ENCODE data around the gene GOPC.
A peak's percentile ranks its signal among the peaks of the same experiment; 100 is the strongest.
"Not testable (repeated sequence)": the region's sequence is repeated elsewhere in the genome, so short reads cannot be mapped to it uniquely, and the experiment has no call there.

GOPC gene

GRCh38 chr6:117602151-117602898 is at the start of gene GOPC:
Gene GOPC, minus strand, starts transcription at chr6:117602511. Its CDS starts 223 bp downstream, at chr6:117602288.
- DNase-seq (ENCODE audit: low read depth in 2 of 2) = peak; percentile 81 to 85

GRCh38 chr6:117651984-117652383 is 49.7 kb upstream of the GOPC start:
- not testable (repeated sequence) for DNase-seq (ENCODE audit: low read depth in 2 of 2)

GRCh38 chr6:117642976-117643375 is 40.7 kb upstream of the GOPC start:
- no peak for DNase-seq (ENCODE audit: low read depth in 2 of 2)

GRCh38 chr6:117637770-117638169 is 35.5 kb upstream of the GOPC start:
- DNase-seq (ENCODE audit: low read depth in 2 of 2) = no peak

DNA sequence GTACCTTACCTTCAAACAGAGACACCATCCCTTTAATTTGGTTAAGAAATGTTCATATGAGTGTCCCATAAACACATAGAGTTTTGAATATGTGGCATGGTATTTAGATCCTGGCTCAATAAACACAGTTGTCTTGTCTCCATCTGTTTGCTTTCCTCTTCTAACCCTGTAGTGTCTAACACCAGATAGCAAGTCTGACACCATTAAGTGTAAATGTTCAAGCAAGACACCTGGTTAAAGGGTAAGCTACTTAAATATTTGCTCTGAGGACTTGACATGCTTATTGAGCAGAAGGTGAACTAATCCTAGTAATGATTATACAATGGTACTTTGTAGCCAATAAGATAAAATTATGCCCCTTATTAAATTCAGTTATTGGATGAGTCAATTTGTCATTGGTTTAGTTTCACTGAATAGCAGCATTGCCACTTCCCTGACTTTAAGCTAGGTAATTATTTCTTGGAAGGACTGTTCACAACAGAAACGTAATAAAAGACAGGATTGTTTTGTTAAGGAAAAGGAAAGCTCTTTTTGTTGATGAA is 26.9 kb upstream of the GOPC start:
- DNase-seq (ENCODE audit: low read depth in 2 of 2) = no peak

GRCh38 chr6:117627533-117627932 is 25.2 kb upstream of the GOPC start:
- DNase-seq (ENCODE audit: low read depth in 2 of 2) = no peak

- no peak for DNase-seq (ENCODE audit: low read depth in 2 of 2)
Observed at GRCh38 chr6:117624869-117625481, 22.7 kb upstream of the GOPC start.

DNA sequence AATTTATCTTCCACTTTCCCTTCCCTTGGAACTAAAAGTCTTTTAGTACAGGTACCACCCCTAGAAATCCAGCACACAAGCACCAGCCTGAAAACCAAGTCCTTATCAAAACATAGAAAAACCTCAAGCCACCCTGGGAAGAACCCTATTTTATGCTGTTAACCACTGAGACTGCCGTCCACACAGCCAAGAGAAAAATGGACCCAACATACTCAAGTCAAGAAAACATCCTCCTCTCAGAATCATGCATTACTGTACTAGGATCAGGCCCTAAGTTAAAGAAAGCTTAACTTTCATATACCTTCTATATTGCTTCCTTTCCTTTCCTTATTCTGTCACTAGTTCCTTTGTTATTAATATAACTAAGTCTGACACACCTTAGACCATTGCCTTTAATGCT is 16.9 kb upstream of the GOPC start:
- DNase-seq (ENCODE audit: low read depth in 2 of 2) = no peak

DNA sequence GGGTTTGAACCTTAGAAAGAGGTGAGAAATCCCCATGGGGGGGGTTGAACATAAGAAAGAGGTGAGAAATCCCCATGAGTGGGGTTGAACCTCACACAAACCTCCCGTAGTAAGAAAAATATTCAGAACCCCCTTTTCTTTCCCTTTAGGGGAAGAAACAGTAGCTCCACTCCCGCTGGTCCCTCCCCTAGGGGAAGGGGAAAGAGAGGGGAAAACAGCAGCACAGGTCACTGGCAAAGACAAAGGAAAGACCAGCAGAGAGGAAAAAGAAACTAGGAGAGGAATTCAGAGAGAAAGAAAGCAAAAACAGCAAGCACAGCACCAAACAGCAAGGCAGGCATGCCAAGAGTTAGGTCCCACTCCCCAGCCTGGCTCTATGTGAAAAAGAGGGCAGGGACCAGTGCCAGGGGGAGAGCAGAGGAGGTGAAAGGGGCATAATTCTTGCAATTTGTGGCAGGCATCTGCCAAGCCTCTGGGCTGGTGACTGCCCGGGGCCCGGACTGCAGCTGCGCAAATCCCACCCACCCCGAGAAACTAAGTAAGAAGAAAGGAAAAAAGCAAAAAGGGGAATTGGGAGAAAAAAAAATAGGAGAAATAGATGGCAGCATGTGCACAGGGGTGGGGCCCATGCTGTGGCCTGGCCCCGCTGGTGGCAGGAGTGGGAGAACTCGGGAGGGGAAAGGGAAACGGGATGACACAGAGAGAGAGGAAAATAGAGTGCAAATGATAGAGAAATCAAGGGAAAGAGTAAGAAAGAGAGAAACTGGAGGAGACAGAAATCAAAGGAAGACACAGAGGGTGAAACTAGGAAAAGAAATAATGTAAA is 15.1 kb upstream of the GOPC start:
- no peak for DNase-seq (ENCODE audit: low read depth in 2 of 2)

GRCh38 chr6:117616391-117617209 is 14.3 kb upstream of the GOPC start:
- no peak for DNase-seq (ENCODE audit: low read depth in 2 of 2)

DNA sequence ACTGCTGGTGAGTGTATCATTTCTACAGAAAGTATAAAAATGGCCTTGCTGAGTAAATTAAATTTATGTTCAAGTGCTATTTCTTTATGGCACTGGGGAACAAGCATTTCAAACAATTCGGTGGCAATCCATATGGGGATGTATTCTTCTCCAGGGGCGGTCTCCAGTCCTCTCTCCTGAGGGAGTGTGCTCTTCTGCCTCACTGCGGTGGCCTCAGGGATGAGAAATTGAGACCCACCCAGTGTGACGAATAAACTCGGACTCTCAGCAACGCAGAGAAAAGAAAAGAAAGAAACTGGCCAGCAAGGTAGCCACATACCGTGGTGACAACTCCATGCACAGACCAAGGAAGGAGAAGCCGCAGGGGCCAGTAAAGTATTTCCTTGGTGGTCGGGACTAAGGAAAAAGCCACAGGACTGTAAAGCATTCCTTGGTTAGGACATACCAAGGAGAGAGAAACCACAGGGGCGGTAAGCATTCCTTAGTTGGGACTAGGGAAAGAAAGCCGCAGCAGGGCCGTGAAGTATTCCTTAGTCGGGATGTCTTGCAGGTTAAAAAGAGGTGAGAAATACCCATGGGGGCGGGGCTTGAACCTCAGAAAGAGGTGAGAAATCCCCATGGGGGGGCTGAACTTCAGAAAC is 13.6 kb upstream of the GOPC start:
- no peak for DNase-seq (ENCODE audit: low read depth in 2 of 2)

- DNase-seq (ENCODE audit: low read depth in 2 of 2) = no peak
Observed at GRCh38 chr6:117613920-117614560, 11.7 kb upstream of the GOPC start.

GRCh38 chr6:117607511-117607910 is 5.2 kb upstream of the GOPC start:
- DNase-seq (ENCODE audit: low read depth in 2 of 2) = no peak

GRCh38 chr6:117605169-117605826 is 3.0 kb upstream of the GOPC start:
- no peak for DNase-seq (ENCODE audit: low read depth in 2 of 2)

DNA sequence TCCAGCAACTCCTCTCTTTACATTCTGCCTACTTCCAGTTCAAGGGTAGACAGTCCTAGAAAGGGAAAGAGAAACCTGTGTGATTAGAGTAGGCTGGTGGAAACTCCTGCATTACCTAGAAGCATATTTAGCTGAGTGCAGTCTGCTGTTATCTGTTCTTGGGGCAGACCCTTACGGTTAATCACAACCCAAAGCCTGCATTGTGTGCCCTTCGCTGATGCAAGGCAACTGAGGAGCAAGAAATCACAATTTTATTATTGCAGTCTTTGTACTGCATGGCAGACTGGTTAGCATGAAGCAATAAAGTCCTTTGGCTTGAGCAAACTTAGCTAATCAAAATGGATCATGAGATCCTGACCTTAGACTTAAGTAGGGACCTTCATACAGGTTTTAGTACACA is 1.5 kb upstream of the GOPC start:
- DNase-seq (ENCODE audit: low read depth in 2 of 2) = no peak

DNA sequence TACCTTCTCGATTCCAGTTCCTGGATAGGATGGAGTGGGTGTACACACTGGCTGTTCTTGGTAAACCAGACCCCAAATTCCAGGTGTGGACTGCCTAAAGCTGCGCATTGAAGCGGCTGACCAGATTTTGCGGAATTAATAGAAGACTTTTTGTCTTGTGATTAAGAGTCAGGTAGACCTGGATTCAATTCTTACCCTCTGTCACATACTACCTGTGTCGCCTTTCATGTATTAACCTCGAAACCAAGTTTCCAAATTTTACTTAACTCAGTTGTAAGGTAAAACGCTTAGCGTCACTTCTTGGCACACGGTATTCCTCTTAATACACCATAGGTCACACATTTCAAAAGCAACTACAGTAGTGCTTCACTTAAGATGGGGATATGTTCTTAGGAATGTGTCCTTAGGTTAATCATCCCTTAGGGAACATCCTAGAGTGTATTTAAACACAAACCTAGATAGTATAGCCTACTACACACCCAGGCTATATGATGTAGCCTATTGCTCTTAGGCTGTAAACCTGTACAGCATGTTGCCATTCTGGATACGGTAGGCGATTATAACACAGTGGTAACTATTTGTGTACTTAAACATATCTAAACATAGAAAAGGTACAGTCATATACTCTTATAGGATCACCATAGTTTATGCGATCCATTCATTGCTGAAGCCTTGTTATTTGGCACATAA is 733 bp upstream of the GOPC start:
- no peak for DNase-seq (ENCODE audit: low read depth in 2 of 2)

GRCh38 chr6:117601811-117602150 is 530 bp downstream of the GOPC start:
- no peak for DNase-seq (ENCODE audit: low read depth in 2 of 2)

- DNase-seq (ENCODE audit: low read depth in 2 of 2) = no peak
Observed at GRCh38 chr6:117600008-117600743, 2.1 kb downstream of the GOPC start.

GRCh38 chr6:117597755-117598154 is 4.6 kb downstream of the GOPC start:
- no peak for DNase-seq (ENCODE audit: low read depth in 2 of 2)

Measured in stimulated activated CD8-positive, alpha-beta memory T cell treated with anti-CD3 and anti-CD28 coated beads, Interleukin-7, amount 100 ng/mL, for 1 hour (primary cell).